ENCODE measurements around the gene EIF2B4.
"Not testable (repeated sequence)": the region's sequence is repeated elsewhere in the genome, so short reads cannot be mapped to it uniquely, and the experiment has no call there.

EIF2B4 gene

GRCh38 chr2:27335311-27335710, 34.8 kb downstream of the EIF2B4 start:
- DNase-seq (ENCODE audit: low read depth): no peak

DNA sequence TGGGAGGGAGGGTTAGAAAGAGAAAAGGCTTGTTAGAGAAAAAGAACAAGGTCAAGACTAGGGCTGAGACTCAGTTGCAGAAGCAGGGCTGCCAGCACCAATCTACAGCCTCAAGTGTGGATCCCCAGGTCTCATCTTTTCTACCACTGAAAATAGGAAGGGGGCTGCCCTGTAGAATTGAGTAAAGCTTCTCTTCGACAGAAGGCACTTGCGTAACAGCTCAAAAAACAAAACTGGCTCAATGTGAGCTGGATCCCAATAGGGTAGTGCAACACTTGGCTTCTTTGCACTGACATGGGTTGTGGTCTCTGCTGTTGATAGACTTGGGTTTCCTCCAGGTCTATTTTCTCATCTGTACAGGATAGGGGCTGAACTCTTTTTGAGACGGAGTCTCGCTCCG, 45.4 kb downstream of the EIF2B4 start:
- DNase-seq (ENCODE audit: low read depth): no peak

- DNase-seq (ENCODE audit: low read depth): no peak
Measured at GRCh38 chr2:27323596-27324285, 46.4 kb downstream of the EIF2B4 start.

- DNase-seq (ENCODE audit: low read depth): peak; percentile 76
Measured at GRCh38 chr2:27322766-27323595, 47.2 kb downstream of the EIF2B4 start, which contains the start of gene MPV17. Gene MPV17, minus strand, starts transcription at chr2:27323097. Its CDS starts 580 bp downstream, at chr2:27322517.

GRCh38 chr2:27322301-27322765, 47.8 kb downstream of the EIF2B4 start:
- DNase-seq (ENCODE audit: low read depth): no peak

DNA sequence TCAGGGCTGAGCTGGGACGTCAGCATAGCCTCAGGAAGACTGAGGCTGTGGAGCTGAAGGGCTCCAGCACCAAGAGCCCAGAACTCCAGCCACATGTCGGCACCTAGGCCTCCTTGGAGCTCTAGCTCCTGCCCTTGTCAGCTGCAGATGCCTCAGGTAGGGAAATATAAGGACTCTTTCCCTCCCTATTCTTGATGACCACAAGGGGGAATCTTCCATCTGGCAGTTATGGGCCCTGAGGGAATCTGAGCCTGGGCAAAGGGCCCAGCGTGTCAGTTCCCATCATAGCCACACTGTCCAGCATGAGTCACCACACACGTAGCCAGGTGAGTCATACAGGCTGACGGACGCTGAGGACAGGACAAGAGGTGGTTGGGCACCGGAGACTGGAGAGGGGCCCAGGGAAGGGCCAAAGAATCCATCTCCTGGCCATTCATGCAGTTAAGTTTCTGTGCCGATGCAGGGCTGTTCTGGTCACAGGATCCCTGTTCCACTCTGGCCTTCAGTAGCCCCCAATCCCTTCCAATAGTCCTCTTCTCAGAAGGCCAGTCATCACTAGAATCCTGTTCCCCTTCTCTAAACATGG, 49.1 kb downstream of the EIF2B4 start:
- no peak for DNase-seq (ENCODE audit: low read depth)

DNA sequence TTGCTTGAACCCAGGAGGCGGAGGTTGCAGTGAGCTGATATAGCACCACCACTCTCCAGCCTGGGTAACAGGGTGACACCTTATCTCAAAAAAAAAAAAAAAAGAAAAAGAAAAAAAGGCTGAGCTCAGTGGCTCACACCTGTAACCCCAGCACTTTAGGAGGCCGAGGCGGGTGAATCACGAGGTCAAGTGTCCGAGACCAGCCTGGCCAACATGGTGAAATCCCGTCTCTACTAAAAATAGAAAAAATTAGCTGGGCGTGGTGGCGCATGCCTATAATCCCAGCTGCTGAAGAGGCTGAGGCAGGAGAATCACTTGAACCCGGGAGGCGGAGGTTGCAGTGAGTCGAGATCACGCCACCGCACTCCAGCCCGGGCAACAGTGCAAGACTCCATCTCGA, 50.3 kb downstream of the EIF2B4 start:
- not testable (repeated sequence) for DNase-seq (ENCODE audit: low read depth)

DNA sequence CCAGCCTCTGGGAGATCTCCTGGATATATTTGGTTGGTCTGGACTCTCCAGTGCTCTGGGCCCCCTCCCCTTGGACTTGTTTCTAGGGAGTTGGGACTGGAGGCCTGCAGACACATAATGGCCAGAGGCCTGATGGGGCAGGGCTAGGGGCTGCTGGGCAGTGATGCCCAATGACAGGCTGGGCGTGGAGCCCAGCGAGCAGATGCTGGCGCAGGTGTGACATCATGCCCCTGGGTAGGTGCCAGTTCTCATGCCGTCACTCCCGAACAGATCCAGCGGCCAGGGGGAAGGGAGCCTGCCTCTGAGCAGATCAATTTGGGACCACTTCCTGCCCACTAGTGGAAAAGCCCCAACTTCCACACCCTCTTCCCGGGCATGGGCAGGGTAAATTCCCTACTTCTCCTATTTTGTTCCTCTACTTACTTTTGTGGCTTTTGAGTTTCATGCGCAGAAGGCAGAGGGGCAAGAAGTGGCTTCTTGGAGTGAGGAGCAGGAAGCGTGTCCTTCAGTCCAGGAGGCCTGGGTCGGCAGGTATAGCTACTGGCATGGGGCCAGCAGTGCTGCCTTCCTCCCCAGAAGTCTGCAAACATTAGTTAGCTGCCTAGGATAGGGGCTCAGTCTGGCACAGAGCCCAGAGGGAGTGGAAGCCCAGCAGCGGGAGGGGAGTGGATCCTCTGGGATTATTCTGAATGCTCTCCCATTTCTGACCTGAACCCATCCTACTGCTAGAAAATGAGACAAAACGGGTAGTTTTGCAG, 53.3 kb downstream of the EIF2B4 start:
- no peak for DNase-seq (ENCODE audit: low read depth)

DNA sequence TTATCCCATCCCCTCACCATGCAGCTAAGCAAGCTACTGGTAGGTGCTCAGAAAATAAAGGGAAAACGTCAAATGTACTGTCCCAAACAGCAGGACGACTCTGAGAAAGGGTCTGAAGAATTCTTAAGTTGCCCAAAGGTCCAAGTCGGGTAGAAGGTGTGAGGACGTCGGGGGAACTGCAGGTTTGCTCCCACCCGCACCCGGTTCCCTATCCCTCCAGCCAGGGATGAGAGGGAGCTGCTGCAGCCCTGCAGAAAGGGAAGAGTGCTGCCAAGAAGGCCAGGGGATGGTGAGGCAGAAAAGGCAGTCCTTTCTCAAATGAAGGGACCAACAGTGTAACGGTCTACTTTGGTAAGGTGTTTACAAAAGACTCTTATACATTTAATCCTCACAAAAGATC, 55.0 kb downstream of the EIF2B4 start:
- no peak for DNase-seq (ENCODE audit: low read depth)

DNA sequence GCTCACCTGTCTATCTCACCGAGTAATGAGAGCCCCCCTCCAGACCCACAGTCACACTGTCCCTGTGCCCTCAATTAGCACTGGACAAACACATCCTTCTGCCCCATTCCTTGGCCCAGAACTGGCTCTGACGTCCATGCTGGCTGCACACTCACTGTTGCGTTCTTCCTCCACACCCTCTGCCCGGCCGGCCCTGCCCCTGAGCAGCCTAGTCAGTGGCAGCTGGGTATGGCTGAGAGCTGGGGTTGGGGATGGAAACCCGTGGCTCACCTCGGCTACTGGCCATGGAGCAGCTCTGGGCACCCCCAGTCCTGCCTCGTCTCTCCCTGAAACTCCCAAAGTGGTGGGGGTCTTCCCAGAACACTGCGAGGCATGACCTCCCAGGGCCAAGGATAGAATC, 55.4 kb downstream of the EIF2B4 start:
- no peak for DNase-seq (ENCODE audit: low read depth)

Data from stimulated activated CD8-positive, alpha-beta memory T cell treated with anti-CD3 and anti-CD28 coated beads, Interleukin-12 subunit alpha, Interleukin-12 subunit beta, amount 100 ng/mL, for 1 hour (primary cell).